Measurements from ENCODE around the gene ZNF541. TPM values are rescaled to one million over a fixed set of nuclear protein-coding genes. Genes with fewer than 3 reads are reported as not detected.

The ZNF541 gene
- total and polyA plus RNA-seq, 10 of the 15 experiments (the other 5 are each of a cell fraction or from before 2014, with no cell fraction given): 0.03 to 0.12 (median 0.07) TPM; not detected in 4

DNA sequence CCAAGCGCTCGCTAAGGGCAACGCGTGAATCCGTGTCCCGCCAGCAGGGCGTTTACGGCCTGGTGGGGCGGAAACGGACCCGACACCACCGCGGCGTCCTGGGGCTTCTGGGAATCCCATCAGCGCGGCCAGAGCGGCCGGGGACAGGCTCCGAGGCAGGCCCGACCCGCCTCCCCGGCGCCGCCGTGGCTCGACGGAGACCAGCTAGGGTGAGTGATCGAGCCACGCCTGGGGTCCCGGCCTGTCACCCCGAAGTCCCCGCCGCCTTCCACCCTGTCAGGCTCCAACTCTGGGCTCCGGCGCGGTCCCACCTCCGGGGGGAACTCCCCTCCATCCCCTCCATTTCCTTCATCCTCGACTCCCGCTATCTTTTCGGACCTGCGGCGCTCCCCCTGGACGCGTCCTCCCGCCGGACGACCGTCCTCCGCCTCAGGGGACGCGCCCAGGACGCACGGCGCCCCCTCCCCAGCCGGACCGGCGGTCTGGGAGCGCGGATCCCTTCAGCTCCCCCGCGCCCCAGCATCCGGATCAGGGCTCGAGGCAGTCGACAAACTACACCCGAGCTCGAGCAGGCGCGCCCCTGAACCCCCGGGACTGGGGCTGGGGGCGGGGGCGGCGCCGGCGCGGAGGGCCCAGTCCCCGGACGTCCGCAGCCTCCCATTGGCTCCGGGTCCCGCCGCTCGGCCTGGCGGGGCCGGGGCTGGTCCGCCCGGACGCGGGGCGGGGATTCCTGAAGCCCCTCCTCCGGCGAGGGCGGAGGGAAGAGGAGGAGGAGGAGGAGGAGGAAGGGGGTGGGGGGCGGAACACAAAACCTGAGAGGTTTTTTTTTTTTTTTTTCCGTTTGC lies 35.3 kb upstream of the ZNF541 start (continued):
- no peak for TF ChIP-seq E4F1 (IDR thresholded peaks at IDR 0.05; ENCODE audit: borderline replicate concordance, partially characterized antibody)
- peak; percentile 67 for TF ChIP-seq IKZF1 (conservative IDR thresholded peaks at IDR 0.05)
- peak; percentile 93 for TF ChIP-seq SP1 (IDR thresholded peaks at IDR 0.05; ENCODE audit: low read depth, low read length)
- TF ChIP-seq ATF2 (IDR thresholded peaks at IDR 0.05; ENCODE audit: low read length): no peak
- TF ChIP-seq FOXM1 (IDR thresholded peaks at IDR 0.05; ENCODE audit: low read depth, low read length): no peak
- no peak for TF ChIP-seq ZSCAN29 (IDR thresholded peaks at IDR 0.05)
- no peak for TF ChIP-seq MEF2B (IDR thresholded peaks at IDR 0.05; ENCODE audit: partially characterized antibody, poor library complexity, severe bottlenecking)
- no peak for TF ChIP-seq RBBP5 (conservative IDR thresholded peaks at IDR 0.05)
- no peak for TF ChIP-seq RCOR1 (conservative IDR thresholded peaks at IDR 0.05; ENCODE audit: low read depth, low read length)
- TF ChIP-seq CREM (IDR thresholded peaks at IDR 0.05; ENCODE audit: low read depth): 0 out of 2 replicates have a peak, but pooled peaks have one; percentile 22
- TF ChIP-seq, protein P1, sequence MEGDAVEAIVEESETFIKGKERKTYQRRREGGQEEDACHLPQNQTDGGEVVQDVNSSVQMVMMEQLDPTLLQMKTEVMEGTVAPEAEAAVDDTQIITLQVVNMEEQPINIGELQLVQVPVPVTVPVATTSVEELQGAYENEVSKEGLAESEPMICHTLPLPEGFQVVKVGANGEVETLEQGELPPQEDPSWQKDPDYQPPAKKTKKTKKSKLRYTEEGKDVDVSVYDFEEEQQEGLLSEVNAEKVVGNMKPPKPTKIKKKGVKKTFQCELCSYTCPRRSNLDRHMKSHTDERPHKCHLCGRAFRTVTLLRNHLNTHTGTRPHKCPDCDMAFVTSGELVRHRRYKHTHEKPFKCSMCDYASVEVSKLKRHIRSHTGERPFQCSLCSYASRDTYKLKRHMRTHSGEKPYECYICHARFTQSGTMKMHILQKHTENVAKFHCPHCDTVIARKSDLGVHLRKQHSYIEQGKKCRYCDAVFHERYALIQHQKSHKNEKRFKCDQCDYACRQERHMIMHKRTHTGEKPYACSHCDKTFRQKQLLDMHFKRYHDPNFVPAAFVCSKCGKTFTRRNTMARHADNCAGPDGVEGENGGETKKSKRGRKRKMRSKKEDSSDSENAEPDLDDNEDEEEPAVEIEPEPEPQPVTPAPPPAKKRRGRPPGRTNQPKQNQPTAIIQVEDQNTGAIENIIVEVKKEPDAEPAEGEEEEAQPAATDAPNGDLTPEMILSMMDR (IDR thresholded peaks at IDR 0.05 in 2 of 3, conservative IDR thresholded peaks at IDR 0.05 in 1 of 3; ENCODE audit: control insufficient read depth in 2 of 3, extremely low read depth in 1 of 3, insufficient read depth in 1 of 3, low read depth in 3 of 3, low read length in 3 of 3): peak in 1 of 3 experiments; percentile 36; a peak in 2 of 6 replicates
- no peak for TF ChIP-seq ZBED1 (IDR thresholded peaks at IDR 0.05; ENCODE audit: borderline replicate concordance)
- TF ChIP-seq, protein P2, sequence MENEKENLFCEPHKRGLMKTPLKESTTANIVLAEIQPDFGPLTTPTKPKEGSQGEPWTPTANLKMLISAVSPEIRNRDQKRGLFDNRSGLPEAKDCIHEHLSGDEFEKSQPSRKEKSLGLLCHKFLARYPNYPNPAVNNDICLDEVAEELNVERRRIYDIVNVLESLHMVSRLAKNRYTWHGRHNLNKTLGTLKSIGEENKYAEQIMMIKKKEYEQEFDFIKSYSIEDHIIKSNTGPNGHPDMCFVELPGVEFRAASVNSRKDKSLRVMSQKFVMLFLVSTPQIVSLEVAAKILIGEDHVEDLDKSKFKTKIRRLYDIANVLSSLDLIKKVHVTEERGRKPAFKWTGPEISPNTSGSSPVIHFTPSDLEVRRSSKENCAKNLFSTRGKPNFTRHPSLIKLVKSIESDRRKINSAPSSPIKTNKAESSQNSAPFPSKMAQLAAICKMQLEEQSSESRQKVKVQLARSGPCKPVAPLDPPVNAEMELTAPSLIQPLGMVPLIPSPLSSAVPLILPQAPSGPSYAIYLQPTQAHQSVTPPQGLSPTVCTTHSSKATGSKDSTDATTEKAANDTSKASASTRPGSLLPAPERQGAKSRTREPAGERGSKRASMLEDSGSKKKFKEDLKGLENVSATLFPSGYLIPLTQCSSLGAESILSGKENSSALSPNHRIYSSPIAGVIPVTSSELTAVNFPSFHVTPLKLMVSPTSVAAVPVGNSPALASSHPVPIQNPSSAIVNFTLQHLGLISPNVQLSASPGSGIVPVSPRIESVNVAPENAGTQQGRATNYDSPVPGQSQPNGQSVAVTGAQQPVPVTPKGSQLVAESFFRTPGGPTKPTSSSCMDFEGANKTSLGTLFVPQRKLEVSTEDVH (IDR thresholded peaks at IDR 0.05; ENCODE audit: low read depth, partially characterized antibody): no peak
- TF ChIP-seq SIX5 (IDR thresholded peaks at IDR 0.05; ENCODE audit: low read depth, low read length, severe bottlenecking): no peak
